ENCODE data around the gene ADAMTS2. TPM values are rescaled to one million over a fixed set of nuclear protein-coding genes. Genes with fewer than 3 reads are reported as not detected.

ADAMTS2 gene
- polyA plus RNA-seq, 1 experiment: 129 TPM

DNA sequence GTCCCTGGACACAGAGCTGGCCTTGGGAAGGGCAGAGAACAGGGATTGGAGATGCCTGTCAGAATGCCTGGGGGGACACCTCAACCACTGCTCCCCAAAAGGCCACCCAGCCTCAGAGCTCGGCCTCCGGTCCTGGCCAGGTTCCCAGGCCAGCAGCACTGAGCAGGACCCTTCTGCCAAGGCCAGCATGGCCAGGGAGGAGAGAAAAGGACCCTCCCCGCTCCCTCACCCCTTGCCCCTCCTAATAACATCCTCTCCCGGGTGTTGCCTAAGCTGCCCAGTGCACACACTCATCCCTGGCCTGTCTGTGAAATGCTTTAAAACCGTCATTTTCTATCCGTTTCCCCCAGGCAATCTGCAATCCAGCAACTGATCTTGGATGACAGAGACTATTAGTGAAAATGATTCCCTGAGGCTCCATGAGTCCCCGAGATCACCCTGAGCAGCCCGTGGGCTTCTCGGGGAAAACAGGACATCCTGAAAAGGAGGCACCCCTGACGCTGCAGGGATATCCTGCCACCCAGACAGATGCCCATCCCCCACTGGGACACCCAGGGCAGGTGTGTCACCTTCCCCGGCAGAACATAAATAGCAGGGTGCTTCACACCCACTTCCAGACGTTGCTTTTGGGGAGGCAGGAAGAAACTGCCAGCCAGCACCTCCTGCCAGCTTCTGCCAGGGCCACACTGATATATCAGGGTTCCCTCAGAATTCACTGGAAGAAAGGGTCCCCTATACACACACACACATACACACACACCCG is 75.3 kb downstream of the ADAMTS2 start:
- POLR2A ChIA-PET: interaction anchor here (0.6 kb wide), 1 partner anchor 56 kb away, joined by 5 read pairs; no protein-coding TSS in a partner anchor
- CTCF ChIA-PET: interaction anchor here (0.6 to 7.2 kb wide), 4 partner anchors 73 to 225 kb away, joined by 3 to 34 read pairs (median 4); no protein-coding TSS in a partner anchor
- peak; percentile 88 for DNase-seq (ENCODE audit: low read depth)
- Histone ChIP-seq H3K36me3 (ENCODE audit: control insufficient read depth, insufficient read depth, low read length) (peaks cover 13% of the 10 kb centered on the region), H3K4me3 (ENCODE audit: low read depth, low read length) (no peak overlapping the region), H3K27me3 (ENCODE audit: control insufficient read depth, insufficient read depth, low read length) (no peaks in the 10 kb centered on the region)
- TF ChIP-seq, protein P1, sequence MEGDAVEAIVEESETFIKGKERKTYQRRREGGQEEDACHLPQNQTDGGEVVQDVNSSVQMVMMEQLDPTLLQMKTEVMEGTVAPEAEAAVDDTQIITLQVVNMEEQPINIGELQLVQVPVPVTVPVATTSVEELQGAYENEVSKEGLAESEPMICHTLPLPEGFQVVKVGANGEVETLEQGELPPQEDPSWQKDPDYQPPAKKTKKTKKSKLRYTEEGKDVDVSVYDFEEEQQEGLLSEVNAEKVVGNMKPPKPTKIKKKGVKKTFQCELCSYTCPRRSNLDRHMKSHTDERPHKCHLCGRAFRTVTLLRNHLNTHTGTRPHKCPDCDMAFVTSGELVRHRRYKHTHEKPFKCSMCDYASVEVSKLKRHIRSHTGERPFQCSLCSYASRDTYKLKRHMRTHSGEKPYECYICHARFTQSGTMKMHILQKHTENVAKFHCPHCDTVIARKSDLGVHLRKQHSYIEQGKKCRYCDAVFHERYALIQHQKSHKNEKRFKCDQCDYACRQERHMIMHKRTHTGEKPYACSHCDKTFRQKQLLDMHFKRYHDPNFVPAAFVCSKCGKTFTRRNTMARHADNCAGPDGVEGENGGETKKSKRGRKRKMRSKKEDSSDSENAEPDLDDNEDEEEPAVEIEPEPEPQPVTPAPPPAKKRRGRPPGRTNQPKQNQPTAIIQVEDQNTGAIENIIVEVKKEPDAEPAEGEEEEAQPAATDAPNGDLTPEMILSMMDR (IDR thresholded peaks at IDR 0.05; ENCODE audit: insufficient read depth, low read depth, low read length): no peak

DNA sequence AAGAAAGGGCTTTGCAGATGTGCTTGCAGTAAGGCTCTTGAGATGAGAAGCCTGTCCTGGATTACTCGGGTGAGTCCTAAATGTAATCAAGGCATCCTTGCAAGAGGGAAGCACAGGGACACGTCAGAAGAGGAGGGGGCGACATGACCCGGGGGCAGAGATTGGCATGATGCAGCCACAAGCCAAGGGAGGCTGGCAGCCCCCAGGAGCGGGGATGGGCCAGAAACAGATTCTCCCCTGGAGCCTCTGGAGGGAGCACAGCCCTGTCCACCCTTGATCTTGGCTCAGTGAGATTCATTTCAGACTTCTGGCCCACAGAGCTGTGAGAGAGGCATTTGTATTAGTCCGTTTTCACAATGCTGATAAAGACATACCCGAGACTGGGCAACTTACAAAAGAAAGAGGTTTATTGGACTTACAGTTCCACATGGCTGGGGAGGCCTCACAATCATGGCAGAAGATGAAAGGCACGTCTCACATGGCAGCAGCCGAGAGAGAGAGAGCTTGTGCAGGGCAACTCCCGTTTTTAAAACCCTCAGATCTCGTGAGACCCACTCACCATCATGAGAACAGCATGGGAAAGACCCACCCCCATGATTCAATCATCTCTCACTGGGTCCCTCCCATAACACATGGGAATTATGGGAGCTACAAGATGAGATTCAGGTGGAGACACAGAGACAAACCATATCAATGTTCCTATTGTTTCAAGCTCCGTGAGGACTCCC is 76.1 kb downstream of the ADAMTS2 start:
- no peak for DNase-seq (ENCODE audit: low read depth)
- ChIA-PET CTCF (interaction anchor here (1.3 to 7.2 kb wide), 3 partner anchors 47 to 225 kb away, joined by 4 to 34 read pairs (median 4); no protein-coding TSS in a partner anchor), POLR2A (interaction anchor here (0.6 kb wide), 1 partner anchor 57 kb away, joined by 5 read pairs; no protein-coding TSS in a partner anchor)
- Histone ChIP-seq H3K27me3 (ENCODE audit: control insufficient read depth, insufficient read depth, low read length) (no peaks in the 10 kb centered on the region), H3K4me3 (ENCODE audit: low read depth, low read length) (no peak overlapping the region), H3K36me3 (ENCODE audit: control insufficient read depth, insufficient read depth, low read length) (peaks cover 15% of the 10 kb centered on the region)
- TF ChIP-seq, protein P1 (IDR thresholded peaks at IDR 0.05; ENCODE audit: insufficient read depth, low read depth, low read length): no peak

DNA sequence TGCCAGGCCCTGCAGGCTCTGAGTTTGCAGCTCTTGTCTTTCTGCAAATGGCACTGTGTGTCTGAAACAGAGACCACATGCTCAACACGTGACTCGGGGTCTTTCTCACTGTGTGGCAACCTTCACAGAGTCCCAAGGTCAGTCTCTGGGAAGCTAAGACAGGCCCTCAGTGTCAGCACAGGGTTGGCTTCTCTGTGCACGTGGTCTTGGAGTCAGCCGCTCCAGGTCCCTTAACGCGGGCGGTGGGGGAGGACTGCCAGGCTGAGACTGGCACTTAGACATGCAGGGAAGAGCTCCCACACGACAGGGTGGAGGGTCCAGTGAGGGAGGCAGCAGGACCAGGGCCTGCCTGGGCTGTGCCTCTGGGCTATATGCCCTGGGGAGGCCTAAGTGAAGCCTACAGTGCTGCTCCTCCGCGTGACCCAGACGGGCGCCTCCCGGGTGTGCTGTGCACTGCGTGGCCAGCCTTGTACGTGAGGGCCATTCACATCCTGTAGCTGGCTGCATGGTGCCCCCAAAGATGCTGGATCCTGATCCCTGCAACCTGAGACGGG is 76.8 kb downstream of the ADAMTS2 start:
- TF ChIP-seq, protein P1 (IDR thresholded peaks at IDR 0.05; ENCODE audit: insufficient read depth, low read depth, low read length): no peak
- POLR2A ChIA-PET: no interaction called here
- H3K4me3 ChIP-seq (ENCODE audit: low read depth, low read length): no peak overlapping the region
- no peak for DNase-seq (ENCODE audit: low read depth)
- no peaks in the 10 kb centered on the region for H3K27me3 ChIP-seq (ENCODE audit: control insufficient read depth, insufficient read depth, low read length)
- CTCF ChIA-PET: interaction anchor here (0.6 to 7.2 kb wide), 4 partner anchors 48 to 562 kb away, joined by 3 to 34 read pairs (median 4); no protein-coding TSS in a partner anchor
- H3K36me3 ChIP-seq (ENCODE audit: control insufficient read depth, insufficient read depth, low read length): peaks cover 16% of the 10 kb centered on the region

DNA sequence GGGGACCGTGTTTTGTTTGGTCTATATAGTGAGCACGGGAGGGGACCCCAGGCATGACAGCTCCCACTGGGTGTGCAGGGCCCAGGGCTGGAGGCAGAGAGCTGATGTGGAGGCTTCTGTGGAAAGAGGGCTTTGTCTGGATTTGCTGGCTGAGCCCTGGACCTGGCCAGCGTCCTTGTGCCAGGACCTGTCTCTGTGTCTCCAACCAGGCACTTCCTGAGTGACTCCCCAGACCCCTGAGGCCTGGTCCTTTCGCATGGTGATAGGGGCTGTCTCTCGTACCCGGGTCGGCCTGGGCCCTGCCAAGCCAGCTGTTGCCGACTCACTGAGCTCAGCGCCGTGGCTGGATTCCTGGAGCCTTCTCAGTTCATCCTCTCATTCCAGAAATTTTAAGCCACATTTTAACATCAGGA is 77.6 kb downstream of the ADAMTS2 start:
- peaks cover 16% of the 10 kb centered on the region for H3K36me3 ChIP-seq (ENCODE audit: control insufficient read depth, insufficient read depth, low read length)
- TF ChIP-seq, protein P1 (IDR thresholded peaks at IDR 0.05; ENCODE audit: insufficient read depth, low read depth, low read length): no peak
- ChIA-PET CTCF (interaction anchor here (0.6 to 7.2 kb wide), 4 partner anchors 49 to 563 kb away, joined by 3 to 34 read pairs (median 4); no protein-coding TSS in a partner anchor), POLR2A (interaction anchor here (0.6 kb wide), 1 partner anchor 9 kb away, joined by 3 read pairs; no protein-coding TSS in a partner anchor)
- no peaks in the 10 kb centered on the region for H3K27me3 ChIP-seq (ENCODE audit: control insufficient read depth, insufficient read depth, low read length)
- DNase-seq (ENCODE audit: low read depth): no peak
- no peak overlapping the region for H3K4me3 ChIP-seq (ENCODE audit: low read depth, low read length)
